HCT116 (cell line): ENCODE data around the gene KIRREL1. TPM values are rescaled to one million over a fixed set of nuclear protein-coding genes. Genes with fewer than 3 reads are reported as not detected.

ENCODE experiments used
- ATAC-seq: fragments of 200-7000 bp; cut with Tn5 transposase; 2 replicates; pipeline ENCODE4 v1.9.1; 2020; ENCODE audit warnings: mild to moderate bottlenecking, moderate library complexity
- BruUV-seq: library from RNA; stranded (reverse); fragments of 400-500 nt; replicated peaks from 2 replicates; lab custom pipeline; 2021; lab: Mats Ljungman, UMichigan
- CTCF ChIA-PET: fragments of 300-600 bp; sonication (Branson Sonifier 250); formaldehyde crosslinking; loops from one replicate; lab custom pipeline; 2021; ENCODE audit warnings: antibody characterized with exemption; lab: Charles Lee
- POLR2A ChIA-PET: fragments of 300-600, 350-600 bp; sonication (Branson Sonifier 250); formaldehyde crosslinking; loops from one replicate; lab custom pipeline; 2021; ENCODE audit warnings: antibody characterized with exemption; lab: Charles Lee
- RAD21 ChIA-PET, 2 experiments: fragments of 300-600 bp; sonication (Branson Sonifier 250); formaldehyde crosslinking; loops; one replicate each; lab custom pipeline; 2023; ENCODE audit warnings: low total read pairs in 2 of 2; ENCODE audit not compliant: uncharacterized antibody in 2 of 2, unreplicated experiment in 2 of 2, low non-redundant PET in 1 of 2; lab: Charles Lee
- DNase-seq: peaks from one replicate; pipeline ENCODE4 v3.0.0-alpha.2; 2010; ENCODE audit warnings: low read depth, low spot score
- H2AFZ ChIP-seq: fragments of 200-600 bp; shearing (Covaris generic), sonication (generic); 2 replicates; pipeline ENCODE4 v1.6.1; 2017; ENCODE audit warnings: low read depth, mixed run types, mixed read lengths, antibody characterized with exemption, low read length; ENCODE audit not compliant: poor library complexity, severe bottlenecking
- H3K27ac ChIP-seq: 2 replicates; pipeline ENCODE4 v1.5.1; 2012; ENCODE audit warnings: low read depth, low read length
- H3K27me3 ChIP-seq: fragments of 200-600 bp; sonication (generic); 2 replicates; pipeline ENCODE4 v1.6.1; 2016; ENCODE audit warnings: mixed run types, low read length, mixed read lengths; ENCODE audit not compliant: insufficient read depth
- H3K36me3 ChIP-seq, 2 experiments: fragments of 200-500 bp in 1 of 2; fragments of 200-600 bp in 1 of 2; sonication (Bioruptor generic) in 1 of 2; sonication (generic) in 1 of 2; 2 replicates each; pipeline versions ENCODE4 v1.5.1 to v1.6.1; 2014 to 2016; ENCODE audit warnings: low read length in 2 of 2, inconsistent platforms in 1 of 2, mixed read lengths in 1 of 2, mixed run types in 1 of 2; ENCODE audit not compliant: insufficient read depth in 2 of 2, control insufficient read depth in 1 of 2
- H3K4me1 ChIP-seq, 2 experiments: fragments of 200-600 bp in 1 of 2; sonication (generic) in 1 of 2; 2 replicates each; pipeline versions ENCODE4 v1.5.1 to v1.6.1; 2012 to 2017; ENCODE audit warnings: low read length in 2 of 2, inconsistent platforms in 1 of 2, mild to moderate bottlenecking in 1 of 2, mixed read lengths in 1 of 2, mixed run types in 1 of 2, moderate library complexity in 1 of 2; ENCODE audit not compliant: insufficient read depth in 2 of 2, control insufficient read depth in 1 of 2
- H3K4me2 ChIP-seq: fragments of 200-600 bp; sonication (generic); 2 replicates; pipeline ENCODE4 v1.6.1; 2017; ENCODE audit warnings: mixed run types, low read length, mixed read lengths
- H3K4me3 ChIP-seq, 2 experiments: fragments of 200-600 bp in 1 of 2; sonication (generic) in 1 of 2; replicated peaks in 1 of 2; 2 replicates each; pipeline ENCODE4 v1.5.1; 2011 to 2016; ENCODE audit warnings: low read length in 2 of 2, control low read depth in 1 of 2, low read depth in 1 of 2, mild to moderate bottlenecking in 1 of 2, mixed read lengths in 1 of 2, mixed run types in 1 of 2
- H3K79me2 ChIP-seq: fragments of 200-600 bp; sonication (generic); 2 replicates; pipeline ENCODE4 v1.6.1; 2017; ENCODE audit warnings: mild to moderate bottlenecking, mixed run types, low read length, moderate library complexity, mixed read lengths; ENCODE audit not compliant: insufficient read depth
- H3K9ac ChIP-seq: fragments of 200-600 bp; sonication (generic); 2 replicates; pipeline ENCODE4 v1.6.1; 2016; ENCODE audit warnings: low read length, mixed read lengths
- H3K9me2 ChIP-seq: fragments of 200-600 bp; sonication (generic), shearing (Covaris generic); 2 replicates; pipeline ENCODE4 v1.6.1; 2017; ENCODE audit warnings: mixed run types, mild to moderate bottlenecking, moderate library complexity; ENCODE audit not compliant: insufficient read depth
- H3K9me3 ChIP-seq, 2 experiments: fragments of 200-500 bp in 1 of 2; fragments of 200-600 bp in 1 of 2; sonication (Bioruptor generic) in 1 of 2; sonication (generic) in 1 of 2; 2 replicates each; pipeline ENCODE4 v1.6.1; 2014 to 2017; ENCODE audit warnings: low read length in 2 of 2, mixed read lengths in 2 of 2, inconsistent platforms in 1 of 2, low read depth in 1 of 2, mild to moderate bottlenecking in 1 of 2, mixed run types in 1 of 2, moderate library complexity in 1 of 2; ENCODE audit not compliant: control insufficient read depth in 1 of 2, insufficient read depth in 1 of 2
- H4K20me1 ChIP-seq: fragments of 200-600 bp; sonication (generic), shearing (Covaris generic); 2 replicates; pipeline ENCODE4 v1.6.1; 2017; ENCODE audit warnings: mixed run types, mild to moderate bottlenecking, moderate library complexity; ENCODE audit not compliant: insufficient read depth
- CEBPB ChIP-seq: IDR thresholded peaks from 2 replicates; pipeline ENCODE4 v1.6.1; 2012; ENCODE audit warnings: low read depth
- EZH2 ChIP-seq: fragments of 200-600 bp; sonication (generic); IDR thresholded peaks from 2 replicates; pipeline ENCODE4 v1.6.1; 2017; ENCODE audit warnings: antibody characterized with exemption, mixed run types
- EZH2phosphoT487 ChIP-seq: fragments of 200-600 bp; IDR thresholded peaks from 2 replicates; pipeline ENCODE4 v1.6.1; 2018; ENCODE audit warnings: antibody characterized with exemption, borderline replicate concordance
- FOSL1 ChIP-seq: IDR thresholded peaks from 2 replicates; pipeline ENCODE4 v1.6.1; 2012; ENCODE audit warnings: low read depth
- TCF7L2 ChIP-seq: IDR thresholded peaks from 2 replicates; pipeline ENCODE4 v1.7.0; 2011; ENCODE audit warnings: borderline replicate concordance, inconsistent platforms; ENCODE audit not compliant: insufficient read depth, insufficient read length; ENCODE audit errors: extremely low read depth
- intact Hi-C: fragments of 100-400 bp; cut with micrococcal nuclease; formaldehyde crosslinking; loops from 2 replicates; pipeline ENCODE4 v1.10.0; 2022
- total RNA-seq: library from RNA; stranded (reverse); gene quantifications from one replicate; pipeline ENCODE4 v1.2.1, GENCODE V29; 2021; ENCODE audit not compliant: unreplicated experiment
- TF ChIP-seq, protein P1 (sequence below): IDR thresholded peaks from 2 replicates; pipeline ENCODE4 v1.6.1; 2012; ENCODE audit warnings: low read depth

The KIRREL1 gene
- total RNA-seq, 1 experiment from 2014 or later: 20.0 TPM

GRCh38 chr1:158071138-158071537 lies 77.7 kb downstream of the KIRREL1 start (continued):
- TF ChIP-seq, protein P1, sequence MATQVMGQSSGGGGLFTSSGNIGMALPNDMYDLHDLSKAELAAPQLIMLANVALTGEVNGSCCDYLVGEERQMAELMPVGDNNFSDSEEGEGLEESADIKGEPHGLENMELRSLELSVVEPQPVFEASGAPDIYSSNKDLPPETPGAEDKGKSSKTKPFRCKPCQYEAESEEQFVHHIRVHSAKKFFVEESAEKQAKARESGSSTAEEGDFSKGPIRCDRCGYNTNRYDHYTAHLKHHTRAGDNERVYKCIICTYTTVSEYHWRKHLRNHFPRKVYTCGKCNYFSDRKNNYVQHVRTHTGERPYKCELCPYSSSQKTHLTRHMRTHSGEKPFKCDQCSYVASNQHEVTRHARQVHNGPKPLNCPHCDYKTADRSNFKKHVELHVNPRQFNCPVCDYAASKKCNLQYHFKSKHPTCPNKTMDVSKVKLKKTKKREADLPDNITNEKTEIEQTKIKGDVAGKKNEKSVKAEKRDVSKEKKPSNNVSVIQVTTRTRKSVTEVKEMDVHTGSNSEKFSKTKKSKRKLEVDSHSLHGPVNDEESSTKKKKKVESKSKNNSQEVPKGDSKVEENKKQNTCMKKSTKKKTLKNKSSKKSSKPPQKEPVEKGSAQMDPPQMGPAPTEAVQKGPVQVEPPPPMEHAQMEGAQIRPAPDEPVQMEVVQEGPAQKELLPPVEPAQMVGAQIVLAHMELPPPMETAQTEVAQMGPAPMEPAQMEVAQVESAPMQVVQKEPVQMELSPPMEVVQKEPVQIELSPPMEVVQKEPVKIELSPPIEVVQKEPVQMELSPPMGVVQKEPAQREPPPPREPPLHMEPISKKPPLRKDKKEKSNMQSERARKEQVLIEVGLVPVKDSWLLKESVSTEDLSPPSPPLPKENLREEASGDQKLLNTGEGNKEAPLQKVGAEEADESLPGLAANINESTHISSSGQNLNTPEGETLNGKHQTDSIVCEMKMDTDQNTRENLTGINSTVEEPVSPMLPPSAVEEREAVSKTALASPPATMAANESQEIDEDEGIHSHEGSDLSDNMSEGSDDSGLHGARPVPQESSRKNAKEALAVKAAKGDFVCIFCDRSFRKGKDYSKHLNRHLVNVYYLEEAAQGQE: no peak

- H3K27ac ChIP-seq: no peak overlapping the region
- peaks cover 2 to 6% of the 10 kb centered on the region in 2 experiments; a peak in 1 of 4 replicates for H3K36me3 ChIP-seq
- intact Hi-C loops: no loop called here
- ATAC-seq: no peak
- H4K20me1 ChIP-seq: no peaks in the 10 kb centered on the region
- H3K9me2 ChIP-seq: no peaks in the 10 kb centered on the region
- no peak for TF ChIP-seq EZH2
- no peak for TF ChIP-seq FOSL1
- TF ChIP-seq, protein P1: no peak
- TF ChIP-seq EZH2phosphoT487: no peak
- no peak for TF ChIP-seq CEBPB
- TF ChIP-seq TCF7L2: no peak
- no peaks in the 10 kb centered on the region for H3K27me3 ChIP-seq
- peaks cover 3% of the 10 kb centered on the region; the same call in 1 of the 2 replicates for H3K79me2 ChIP-seq
- H3K4me1 ChIP-seq: no peaks in the 10 kb centered on the region
- no peak overlapping the region for H2AFZ ChIP-seq
- no peaks in the 10 kb centered on the region for H3K9me3 ChIP-seq
- no peak for DNase-seq
- ChIA-PET CTCF (interaction anchor here (0.6 to 0.7 kb wide), 2 partner anchors 12 to 35 kb away, joined by 3 read pairs; no protein-coding TSS in a partner anchor), RAD21 (no interaction called here), POLR2A (no interaction called here)
- no peak overlapping the region for H3K4me3 ChIP-seq
- H3K9ac ChIP-seq: no peak overlapping the region
- H3K4me2 ChIP-seq: no peak overlapping the region
- BruUV-seq: no TSS peak
Measured at GRCh38 chr1:158075078-158075477, 81.6 kb downstream of the KIRREL1 start.
